ENCODE results near the gene GALNT8. TPM values are rescaled to one million over a fixed set of nuclear protein-coding genes. Genes with fewer than 3 reads are reported as not detected.
"Not testable (repeated sequence)": the region's sequence is repeated elsewhere in the genome, so short reads cannot be mapped to it uniquely, and the experiment has no call there.

Gene GALNT8
- total RNA-seq, 2 donors from 2014 or later: 2.8 to 11.2 TPM

- DNase-seq: peak; percentile 73
- no peaks in the 10 kb centered on the region for H3K27me3 Mint-ChIP-seq (ENCODE audit: insufficient read depth)
- peaks cover 2% of the 10 kb centered on the region for H3K36me3 Mint-ChIP-seq (ENCODE audit: low read depth)
- no peaks in the 10 kb centered on the region for H3K27me3 ChIP-seq (ENCODE audit: control insufficient read depth, insufficient read depth, low read length, poor library complexity, severe bottlenecking)
- H3K36me3 ChIP-seq (ENCODE audit: control insufficient read depth, insufficient read depth, low read length): no peaks in the 10 kb centered on the region
- H3K4me1 ChIP-seq (ENCODE audit: control insufficient read depth, insufficient read depth, low read length): peaks cover 12% of the 10 kb centered on the region
- H3K27ac Mint-ChIP-seq: peak overlapping the region; percentile 0
- H3K4me1 Mint-ChIP-seq: peaks cover 44% of the 10 kb centered on the region
- H3K9me3 Mint-ChIP-seq: no peaks in the 10 kb centered on the region
- no peak overlapping the region for H3K4me3 Mint-ChIP-seq
- no peak overlapping the region for H3K9ac ChIP-seq (ENCODE audit: extremely low read depth, low read length, poor library complexity, severe bottlenecking)
- no peaks in the 10 kb centered on the region for H3K9me3 ChIP-seq (ENCODE audit: control insufficient read depth, low read length)
- H3K4me3 ChIP-seq (ENCODE audit: low read length): no peak overlapping the region
- WGBS, 2 experiments (ENCODE audit: insufficient coverage in 1 of 2, insufficient read length in 1 of 2): 100% methylated on average over 1 of the region's 1 CpG; no CpG with 5 or more reads in 1 of the 2 experiments
- H3K27ac ChIP-seq (ENCODE audit: low read depth, low read length): no peak overlapping the region
- TF ChIP-seq, protein P1, sequence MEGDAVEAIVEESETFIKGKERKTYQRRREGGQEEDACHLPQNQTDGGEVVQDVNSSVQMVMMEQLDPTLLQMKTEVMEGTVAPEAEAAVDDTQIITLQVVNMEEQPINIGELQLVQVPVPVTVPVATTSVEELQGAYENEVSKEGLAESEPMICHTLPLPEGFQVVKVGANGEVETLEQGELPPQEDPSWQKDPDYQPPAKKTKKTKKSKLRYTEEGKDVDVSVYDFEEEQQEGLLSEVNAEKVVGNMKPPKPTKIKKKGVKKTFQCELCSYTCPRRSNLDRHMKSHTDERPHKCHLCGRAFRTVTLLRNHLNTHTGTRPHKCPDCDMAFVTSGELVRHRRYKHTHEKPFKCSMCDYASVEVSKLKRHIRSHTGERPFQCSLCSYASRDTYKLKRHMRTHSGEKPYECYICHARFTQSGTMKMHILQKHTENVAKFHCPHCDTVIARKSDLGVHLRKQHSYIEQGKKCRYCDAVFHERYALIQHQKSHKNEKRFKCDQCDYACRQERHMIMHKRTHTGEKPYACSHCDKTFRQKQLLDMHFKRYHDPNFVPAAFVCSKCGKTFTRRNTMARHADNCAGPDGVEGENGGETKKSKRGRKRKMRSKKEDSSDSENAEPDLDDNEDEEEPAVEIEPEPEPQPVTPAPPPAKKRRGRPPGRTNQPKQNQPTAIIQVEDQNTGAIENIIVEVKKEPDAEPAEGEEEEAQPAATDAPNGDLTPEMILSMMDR (conservative IDR thresholded peaks at IDR 0.05): peak; percentile 63
These were observed 2.4 kb upstream of the GALNT8 start for GRCh38 chr12:4717806-4718205.

- H3K27me3 Mint-ChIP-seq (ENCODE audit: insufficient read depth): no peaks in the 10 kb centered on the region
- peak overlapping the region; percentile 84 for H3K27ac Mint-ChIP-seq
- H3K4me3 Mint-ChIP-seq: peak overlapping the region; percentile 26
These were observed 416 bp downstream of the GALNT8 start for GRCh38 chr12:4720637-4720995.

DNA sequence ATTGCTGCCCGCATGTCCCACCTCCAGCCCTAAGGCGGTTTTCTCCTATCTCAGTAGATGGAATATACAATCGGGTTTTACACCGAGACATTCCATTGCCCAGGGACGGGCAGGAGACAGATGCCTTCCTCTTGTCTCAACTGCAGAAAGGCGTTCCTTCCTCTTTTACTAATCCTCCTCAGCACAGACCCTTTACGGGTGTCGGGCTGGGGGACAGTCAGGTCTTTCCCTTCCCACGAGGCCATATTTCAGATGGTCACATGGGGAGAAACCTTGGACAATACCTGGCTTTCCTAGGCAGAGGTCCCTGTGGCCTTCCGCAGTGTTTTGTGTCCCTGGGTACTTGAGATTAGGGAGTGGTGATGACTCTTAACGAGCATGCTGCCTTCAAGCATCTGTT is 1.4 kb downstream of the GALNT8 start:
- WGBS, 2 experiments (ENCODE audit: insufficient coverage in 1 of 2, insufficient read length in 1 of 2): 39% methylated on average over 4 of the region's 11 CpGs; no CpG with 5 or more reads in 1 of the 2 experiments
- not testable (repeated sequence) for DNase-seq; H3K9ac ChIP-seq (ENCODE audit: extremely low read depth, low read length, poor library complexity, severe bottlenecking); H3K4me3 ChIP-seq (ENCODE audit: low read length); H3K27me3 Mint-ChIP-seq (ENCODE audit: insufficient read depth); H3K27me3 ChIP-seq (ENCODE audit: control insufficient read depth, insufficient read depth, low read length, poor library complexity, severe bottlenecking); H3K9me3 Mint-ChIP-seq; H3K9me3 ChIP-seq (ENCODE audit: control insufficient read depth, low read length); H3K36me3 ChIP-seq (ENCODE audit: control insufficient read depth, insufficient read depth, low read length); H3K27ac ChIP-seq (ENCODE audit: low read depth, low read length)
- H3K4me1 Mint-ChIP-seq: peaks cover 49% of the 10 kb centered on the region
- H3K36me3 Mint-ChIP-seq (ENCODE audit: low read depth): peaks cover 16% of the 10 kb centered on the region
- H3K27ac Mint-ChIP-seq: peak overlapping the region; percentile 84
- H3K4me3 Mint-ChIP-seq: peak overlapping the region; percentile 26
- peaks cover 12% of the 10 kb centered on the region for H3K4me1 ChIP-seq (ENCODE audit: control insufficient read depth, insufficient read depth, low read length)

More at GRCh38 chr12:4720637-4720995, 416 bp downstream of the GALNT8 start:
- TF ChIP-seq, protein P1 (conservative IDR thresholded peaks at IDR 0.05): no peak
- 19 to 20% methylated on average over 3 to 4 of the region's 4 CpGs for WGBS, 2 experiments (ENCODE audit: insufficient coverage in 1 of 2, insufficient read length in 1 of 2)
- H3K4me3 ChIP-seq (ENCODE audit: low read length): no peak overlapping the region
- H3K4me1 ChIP-seq (ENCODE audit: control insufficient read depth, insufficient read depth, low read length): peaks cover 12% of the 10 kb centered on the region
- H3K36me3 ChIP-seq (ENCODE audit: control insufficient read depth, insufficient read depth, low read length): no peaks in the 10 kb centered on the region
- H3K9ac ChIP-seq (ENCODE audit: extremely low read depth, low read length, poor library complexity, severe bottlenecking): no peak overlapping the region
- no peaks in the 10 kb centered on the region for H3K27me3 ChIP-seq (ENCODE audit: control insufficient read depth, insufficient read depth, low read length, poor library complexity, severe bottlenecking)
- Mint-ChIP-seq H3K36me3 (ENCODE audit: low read depth) (peaks cover 9% of the 10 kb centered on the region), H3K4me1 (peaks cover 49% of the 10 kb centered on the region), H3K9me3 (no peaks in the 10 kb centered on the region)
- H3K9me3 ChIP-seq (ENCODE audit: control insufficient read depth, low read length): no peaks in the 10 kb centered on the region
- no peak overlapping the region for H3K27ac ChIP-seq (ENCODE audit: low read depth, low read length)
- peak; percentile 86 for DNase-seq

- Histone ChIP-seq H3K9me3 (ENCODE audit: control insufficient read depth, low read length) (no peaks in the 10 kb centered on the region), H3K9ac (ENCODE audit: extremely low read depth, low read length, poor library complexity, severe bottlenecking) (no peak overlapping the region), H3K27me3 (ENCODE audit: control insufficient read depth, insufficient read depth, low read length, poor library complexity, severe bottlenecking) (no peaks in the 10 kb centered on the region), H3K27ac (ENCODE audit: low read depth, low read length) (no peak overlapping the region), H3K4me1 (ENCODE audit: control insufficient read depth, insufficient read depth, low read length) (peaks cover 12% of the 10 kb centered on the region), H3K4me3 (ENCODE audit: low read length) (no peak overlapping the region), H3K36me3 (ENCODE audit: control insufficient read depth, insufficient read depth, low read length) (no peaks in the 10 kb centered on the region)
- H3K4me3 Mint-ChIP-seq: no peak overlapping the region
- no peak for DNase-seq
- no peaks in the 10 kb centered on the region for H3K27me3 Mint-ChIP-seq (ENCODE audit: insufficient read depth)
- H3K36me3 Mint-ChIP-seq (ENCODE audit: low read depth): peaks cover 26% of the 10 kb centered on the region
- peaks cover 46% of the 10 kb centered on the region for H3K4me1 Mint-ChIP-seq
- TF ChIP-seq, protein P1 (conservative IDR thresholded peaks at IDR 0.05): no peak
- no peaks in the 10 kb centered on the region for H3K9me3 Mint-ChIP-seq
- 95 to 100% methylated on average over 2 to 3 of the region's 3 CpGs for WGBS, 2 experiments (ENCODE audit: insufficient coverage in 1 of 2, insufficient read length in 1 of 2)
- no peak overlapping the region for H3K27ac Mint-ChIP-seq
These were observed 3.0 kb downstream of the GALNT8 start for GRCh38 chr12:4723226-4723625.
